ENCODE measurements around the gene CLDN20.
"Not testable (repeated sequence)": the region's sequence is repeated elsewhere in the genome, so short reads cannot be mapped to it uniquely, and the experiment has no call there.

The CLDN20 gene

DNA sequence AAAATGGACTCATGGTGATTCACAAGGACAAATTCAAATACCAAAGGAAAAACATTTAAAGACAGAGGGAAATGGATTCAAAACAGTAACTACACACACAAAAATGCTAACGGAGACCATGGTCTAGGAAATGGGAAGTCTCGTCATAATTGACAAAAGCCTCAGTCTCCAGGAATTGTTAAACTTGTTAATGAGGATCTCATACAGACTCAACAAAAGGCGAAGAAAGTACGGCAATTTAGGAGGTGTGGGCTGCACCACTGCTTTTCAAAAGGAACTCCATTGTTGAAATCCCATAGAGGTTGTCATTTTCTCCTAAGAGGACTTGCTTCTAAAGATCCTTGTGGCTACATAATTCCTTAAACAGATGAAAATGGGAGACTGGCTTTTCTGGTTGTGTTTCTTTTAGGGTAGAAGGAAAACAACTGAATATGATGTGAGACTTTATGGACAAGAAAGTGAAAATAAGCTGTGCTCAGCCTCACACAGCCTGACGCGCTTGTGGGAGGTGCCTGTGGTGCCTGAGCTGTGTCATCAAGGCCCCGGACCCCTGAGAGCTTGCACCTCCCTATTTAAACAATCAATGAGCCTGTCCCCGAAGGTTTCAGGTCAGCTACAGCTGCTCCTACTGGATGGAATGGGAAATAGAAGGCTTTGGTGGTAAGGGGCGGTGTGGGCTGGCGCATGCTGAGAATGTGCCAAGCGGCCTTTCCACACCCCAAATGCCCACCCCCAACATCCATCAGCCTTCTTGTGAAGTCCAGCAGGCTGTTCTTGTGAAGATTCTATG lies 2.5 kb upstream of the CLDN20 start:
- TF ChIP-seq ZFX (IDR thresholded peaks at IDR 0.05): no peak
- TF ChIP-seq, protein P1, sequence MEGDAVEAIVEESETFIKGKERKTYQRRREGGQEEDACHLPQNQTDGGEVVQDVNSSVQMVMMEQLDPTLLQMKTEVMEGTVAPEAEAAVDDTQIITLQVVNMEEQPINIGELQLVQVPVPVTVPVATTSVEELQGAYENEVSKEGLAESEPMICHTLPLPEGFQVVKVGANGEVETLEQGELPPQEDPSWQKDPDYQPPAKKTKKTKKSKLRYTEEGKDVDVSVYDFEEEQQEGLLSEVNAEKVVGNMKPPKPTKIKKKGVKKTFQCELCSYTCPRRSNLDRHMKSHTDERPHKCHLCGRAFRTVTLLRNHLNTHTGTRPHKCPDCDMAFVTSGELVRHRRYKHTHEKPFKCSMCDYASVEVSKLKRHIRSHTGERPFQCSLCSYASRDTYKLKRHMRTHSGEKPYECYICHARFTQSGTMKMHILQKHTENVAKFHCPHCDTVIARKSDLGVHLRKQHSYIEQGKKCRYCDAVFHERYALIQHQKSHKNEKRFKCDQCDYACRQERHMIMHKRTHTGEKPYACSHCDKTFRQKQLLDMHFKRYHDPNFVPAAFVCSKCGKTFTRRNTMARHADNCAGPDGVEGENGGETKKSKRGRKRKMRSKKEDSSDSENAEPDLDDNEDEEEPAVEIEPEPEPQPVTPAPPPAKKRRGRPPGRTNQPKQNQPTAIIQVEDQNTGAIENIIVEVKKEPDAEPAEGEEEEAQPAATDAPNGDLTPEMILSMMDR (conservative IDR thresholded peaks at IDR 0.05): no peak
- H3K27ac ChIP-seq: no peak overlapping the region

DNA sequence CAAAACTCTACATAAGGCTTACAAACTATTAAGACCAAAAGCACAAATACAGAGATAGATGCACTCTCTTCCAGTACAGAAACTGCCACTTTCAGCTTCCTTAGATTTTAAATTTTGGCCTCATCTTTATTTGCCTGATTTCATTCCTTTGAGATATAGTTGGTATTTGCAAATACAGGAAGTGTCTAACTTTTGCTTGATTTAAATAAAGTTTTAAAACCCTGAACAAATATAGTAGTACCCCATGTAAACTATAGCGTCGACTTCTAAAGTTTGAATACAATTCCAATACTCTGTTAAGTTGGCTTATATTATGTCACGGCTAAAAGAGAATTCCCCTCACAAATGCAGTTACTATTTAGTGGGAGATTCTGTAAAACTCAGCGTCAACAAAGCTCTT lies 1.2 kb upstream of the CLDN20 start:
- no peak overlapping the region for H3K27ac ChIP-seq
- no peak for TF ChIP-seq ZFX (IDR thresholded peaks at IDR 0.05)
- TF ChIP-seq, protein P1 (conservative IDR thresholded peaks at IDR 0.05): no peak

DNA sequence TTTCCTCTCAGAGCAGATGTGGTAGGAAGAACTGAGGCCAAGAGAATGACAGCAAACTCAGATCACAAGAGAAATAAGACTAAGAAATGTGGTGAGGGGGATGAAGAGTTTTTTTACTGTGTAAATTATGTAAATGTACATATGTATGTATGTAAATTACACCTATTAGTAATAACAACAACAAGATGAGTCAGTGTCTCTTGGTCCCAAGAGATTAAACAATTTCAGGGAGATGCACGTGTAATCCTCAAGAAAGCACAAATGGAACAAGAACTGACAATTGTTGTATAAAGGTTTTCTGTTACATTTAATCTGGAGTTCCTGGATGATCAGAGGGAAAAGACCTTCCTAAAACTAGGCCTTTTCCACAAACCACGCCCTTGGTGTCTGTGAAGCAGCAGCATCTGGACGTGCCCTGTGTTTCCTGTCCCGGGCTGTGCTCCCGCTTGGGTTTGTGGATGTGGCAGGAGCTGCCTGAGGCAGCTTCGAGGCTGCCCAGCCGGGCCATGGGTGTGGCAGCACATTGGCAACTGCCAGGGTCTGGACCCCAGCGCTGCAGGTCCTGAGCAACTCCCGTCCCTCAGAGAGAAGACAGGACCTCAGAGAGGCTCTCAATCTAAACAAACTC lies 994 bp downstream of the CLDN20 start:
- no peak overlapping the region for H3K27ac ChIP-seq

DNA sequence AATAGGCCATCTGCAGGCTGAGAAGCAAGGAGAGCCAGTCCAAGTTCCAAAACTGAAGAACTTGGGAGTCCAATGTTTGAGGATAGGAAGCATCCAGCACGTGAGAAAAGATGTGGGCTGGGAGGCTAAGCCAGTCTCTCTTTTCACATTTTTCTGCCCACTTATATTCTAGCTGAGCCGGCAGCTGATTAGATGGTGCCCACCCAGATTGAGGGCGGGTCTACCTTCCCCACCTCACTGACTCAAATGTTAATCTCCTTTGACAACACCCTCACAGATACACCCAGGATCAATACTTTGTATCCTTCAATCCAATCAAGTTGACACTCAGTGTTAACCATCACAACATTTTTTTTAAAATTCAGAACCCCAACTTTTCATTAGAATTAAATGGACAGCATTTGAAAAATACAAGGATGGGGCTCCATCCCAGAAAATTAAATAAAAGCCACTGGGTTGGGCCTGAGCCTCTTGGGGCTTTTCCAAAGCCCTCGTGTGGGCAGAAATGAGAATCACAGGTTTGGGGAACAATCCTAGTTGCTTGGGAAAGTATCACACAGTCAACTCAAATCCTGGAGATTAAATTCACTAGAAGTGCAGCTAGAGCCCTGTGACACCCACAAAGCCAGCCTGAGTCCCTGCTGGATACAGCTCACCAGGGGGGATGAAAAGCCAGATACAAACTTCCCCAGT lies 2.2 kb downstream of the CLDN20 start:
- no peak overlapping the region for H3K27ac ChIP-seq
- TF ChIP-seq, protein P1 (conservative IDR thresholded peaks at IDR 0.05): no peak
- no peak for TF ChIP-seq ZFX (IDR thresholded peaks at IDR 0.05)

More for the DNA sequence above, 994 bp downstream of the CLDN20 start:
- TF ChIP-seq ZFX (IDR thresholded peaks at IDR 0.05): no peak
- TF ChIP-seq, protein P1 (conservative IDR thresholded peaks at IDR 0.05): no peak

DNA sequence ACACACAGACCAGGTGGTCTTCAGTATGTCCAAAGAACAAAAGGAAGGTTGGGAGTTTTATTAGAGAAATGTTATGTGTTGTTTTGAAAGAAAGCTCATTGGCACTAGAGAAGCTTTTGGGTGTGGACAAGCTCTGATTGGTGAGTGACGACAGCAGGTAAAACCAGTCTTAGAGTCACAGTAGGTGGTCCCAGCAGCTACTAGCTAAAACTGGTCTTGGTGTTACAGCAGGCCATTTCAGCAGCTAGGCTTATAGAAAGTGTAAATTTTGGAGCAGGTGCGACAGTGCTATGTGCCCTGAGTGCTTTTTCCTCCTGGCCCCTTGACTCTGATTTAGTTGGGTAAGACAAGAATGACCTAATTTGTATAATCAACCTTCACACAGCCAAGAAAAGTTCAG lies 3.6 kb downstream of the CLDN20 start:
- no peak overlapping the region for H3K27ac ChIP-seq
- no peak for TF ChIP-seq ZFX (IDR thresholded peaks at IDR 0.05)
- TF ChIP-seq, protein P1 (conservative IDR thresholded peaks at IDR 0.05): no peak

DNA sequence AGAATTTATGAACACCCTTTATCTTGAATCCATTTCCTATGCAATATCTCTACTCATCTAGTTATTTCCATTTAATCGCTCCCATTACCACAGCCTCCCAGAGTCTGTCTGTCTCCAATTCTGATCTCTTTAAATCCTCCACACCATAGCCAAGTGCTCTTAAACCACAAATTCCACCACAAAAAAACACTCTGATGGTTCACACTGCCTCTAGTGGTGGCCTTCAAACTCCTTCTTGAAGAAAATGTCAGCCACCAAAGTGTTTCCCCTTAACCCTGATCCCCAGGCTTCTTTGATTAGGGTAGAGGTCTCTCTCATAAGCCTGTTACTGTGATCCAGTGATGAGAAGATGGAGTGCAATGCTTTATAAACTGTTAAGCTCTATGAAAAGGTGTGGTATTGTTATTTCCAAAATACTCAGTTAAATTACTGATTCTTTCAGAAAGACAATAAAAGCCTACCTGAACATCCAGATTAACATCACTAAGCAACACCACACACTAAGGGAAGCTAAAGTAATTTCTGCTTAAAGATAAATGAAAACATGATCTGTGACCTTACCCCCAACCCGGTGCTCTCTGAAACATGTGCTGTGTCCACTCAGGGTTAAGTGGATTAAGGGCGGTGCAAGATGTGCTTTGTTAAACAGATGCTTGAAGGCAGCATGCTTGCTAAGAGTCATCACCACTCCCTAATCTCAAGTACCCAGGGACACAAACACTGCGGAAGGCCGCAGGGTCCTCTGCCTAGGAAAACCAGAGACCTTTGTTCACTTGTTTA lies 4.5 kb downstream of the CLDN20 start:
- TF ChIP-seq, protein P1 (conservative IDR thresholded peaks at IDR 0.05): peak; percentile 55
- not testable (repeated sequence) for H3K27ac ChIP-seq
